ENCODE measurements around the gene NOLC1. TPM values are rescaled to one million over a fixed set of nuclear protein-coding genes. Genes with fewer than 3 reads are reported as not detected.
"Not testable (repeated sequence)": the region's sequence is repeated elsewhere in the genome, so short reads cannot be mapped to it uniquely, and the experiment has no call there.

The NOLC1 gene
- total and polyA plus RNA-seq, 9 donors = 32.0 to 88.8 (median 50.2) TPM

DNA sequence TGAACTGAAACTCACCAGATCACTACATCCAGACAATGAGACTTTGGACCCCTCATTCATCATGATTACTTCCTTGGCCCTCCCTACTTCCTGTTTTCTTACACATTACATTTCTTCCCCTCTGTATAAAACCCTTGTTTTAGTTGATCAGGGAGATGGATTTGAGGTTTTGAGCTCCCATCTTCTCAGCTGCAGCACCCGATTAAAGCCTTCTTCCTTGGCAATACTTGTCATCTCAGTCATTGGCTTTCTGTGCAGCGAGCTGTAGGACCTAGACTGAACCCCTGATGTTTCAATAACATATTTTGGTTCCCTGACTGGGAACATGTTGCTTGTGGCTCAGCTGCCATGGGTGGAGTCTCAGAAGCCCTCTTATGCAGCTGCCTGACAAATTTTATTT is 33.1 kb downstream of the NOLC1 start:
- H3K4me1 ChIP-seq (ENCODE audit: insufficient read depth) = no peaks in the 10 kb centered on the region
- no peaks in the 10 kb centered on the region for H3K9me3 ChIP-seq
- H3K36me3 ChIP-seq = no peaks in the 10 kb centered on the region
- TF ChIP-seq POLR2A (IDR thresholded peaks at IDR 0.05) (no peak), EP300 (IDR thresholded peaks at IDR 0.05) (no peak)
- TF ChIP-seq, protein P1, sequence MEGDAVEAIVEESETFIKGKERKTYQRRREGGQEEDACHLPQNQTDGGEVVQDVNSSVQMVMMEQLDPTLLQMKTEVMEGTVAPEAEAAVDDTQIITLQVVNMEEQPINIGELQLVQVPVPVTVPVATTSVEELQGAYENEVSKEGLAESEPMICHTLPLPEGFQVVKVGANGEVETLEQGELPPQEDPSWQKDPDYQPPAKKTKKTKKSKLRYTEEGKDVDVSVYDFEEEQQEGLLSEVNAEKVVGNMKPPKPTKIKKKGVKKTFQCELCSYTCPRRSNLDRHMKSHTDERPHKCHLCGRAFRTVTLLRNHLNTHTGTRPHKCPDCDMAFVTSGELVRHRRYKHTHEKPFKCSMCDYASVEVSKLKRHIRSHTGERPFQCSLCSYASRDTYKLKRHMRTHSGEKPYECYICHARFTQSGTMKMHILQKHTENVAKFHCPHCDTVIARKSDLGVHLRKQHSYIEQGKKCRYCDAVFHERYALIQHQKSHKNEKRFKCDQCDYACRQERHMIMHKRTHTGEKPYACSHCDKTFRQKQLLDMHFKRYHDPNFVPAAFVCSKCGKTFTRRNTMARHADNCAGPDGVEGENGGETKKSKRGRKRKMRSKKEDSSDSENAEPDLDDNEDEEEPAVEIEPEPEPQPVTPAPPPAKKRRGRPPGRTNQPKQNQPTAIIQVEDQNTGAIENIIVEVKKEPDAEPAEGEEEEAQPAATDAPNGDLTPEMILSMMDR (IDR thresholded peaks at IDR 0.05) = no peak
- DNase-seq = no peak
- intact Hi-C loops (cut with DNase I) = no loop called here
- 56 to 75% (median 72%) methylated on average over 2 of the region's 2 CpGs for WGBS, 3 donors
- no peak overlapping the region for H3K4me3 ChIP-seq
- no peak overlapping the region for H3K27ac ChIP-seq
- no peaks in the 10 kb centered on the region for H3K27me3 ChIP-seq

DNA sequence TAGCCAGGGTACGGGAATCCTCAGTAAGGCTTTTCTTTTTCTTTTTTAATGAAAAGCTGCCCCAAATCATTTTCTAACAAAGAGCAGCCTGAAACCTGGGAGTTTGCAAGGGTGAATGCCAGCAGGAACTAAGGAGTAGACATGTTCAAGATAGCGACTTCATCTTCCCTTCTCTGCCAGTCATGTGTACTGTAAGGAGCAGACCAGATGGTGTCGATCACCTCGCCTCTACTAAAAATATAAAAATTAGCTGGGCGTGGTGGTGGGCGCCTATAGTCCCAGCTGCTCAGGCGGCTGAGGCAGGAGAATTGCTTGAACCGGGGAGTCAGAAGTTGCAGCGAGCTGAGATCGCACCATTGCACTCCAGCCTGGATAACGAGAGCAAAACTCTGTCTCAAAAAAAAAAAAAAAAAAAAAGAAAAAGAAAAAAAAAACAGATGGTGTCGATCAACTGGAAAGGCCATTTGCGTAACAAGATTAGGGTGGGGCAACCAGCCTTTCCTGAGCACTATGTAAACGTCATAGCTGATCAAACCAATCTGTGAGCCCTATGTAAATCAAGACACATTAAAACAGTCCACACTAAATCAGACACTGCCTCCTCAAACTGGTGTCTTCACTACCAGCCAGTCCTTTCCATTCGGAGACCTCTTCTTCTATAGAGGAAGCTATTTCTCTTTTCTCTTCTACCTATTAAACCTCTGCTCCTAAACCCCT is 33.8 kb downstream of the NOLC1 start:
- WGBS, 3 donors = 72 to 79% (median 73%) methylated on average over 15 of the region's 15 CpGs

DNA sequence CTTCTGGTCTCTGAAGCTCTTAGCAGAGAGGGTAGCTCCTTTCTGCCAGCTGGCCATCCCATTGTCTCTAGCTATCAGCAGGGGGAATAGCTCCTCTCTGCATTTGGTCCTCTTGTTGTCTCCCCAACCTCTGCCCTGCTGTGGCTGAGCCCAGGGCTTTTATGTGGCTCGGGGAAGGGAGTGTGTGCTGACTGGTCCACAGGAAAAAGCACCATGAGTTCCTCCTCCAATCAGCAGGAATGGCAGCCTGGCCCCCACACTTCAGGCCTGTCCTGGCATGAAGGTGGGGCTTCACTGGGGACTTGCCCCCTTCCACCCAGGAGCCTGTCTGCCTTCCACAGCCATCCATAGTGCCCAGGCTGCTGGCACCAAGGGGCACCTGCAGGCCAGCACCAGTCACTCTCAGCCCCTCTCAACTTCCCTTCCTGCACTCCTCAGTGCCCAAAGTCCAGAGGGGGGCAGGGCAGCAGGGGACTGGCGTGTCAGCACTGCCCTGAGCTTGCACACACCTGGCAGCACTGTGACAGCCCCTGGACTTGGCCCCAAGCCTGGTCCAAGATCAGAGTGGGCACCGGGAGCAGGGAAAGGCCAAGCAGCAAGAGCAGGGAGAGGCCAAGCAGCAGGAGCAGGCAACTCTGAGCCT is 36.2 kb downstream of the NOLC1 start:
- H3K4me1 ChIP-seq (ENCODE audit: insufficient read depth) = no peaks in the 10 kb centered on the region
- no peaks in the 10 kb centered on the region for H3K9me3 ChIP-seq
- no peak overlapping the region for H3K27ac ChIP-seq
- H3K36me3 ChIP-seq = no peaks in the 10 kb centered on the region
- intact Hi-C loops (cut with DNase I) = no loop called here
- H3K27me3 ChIP-seq = no peaks in the 10 kb centered on the region
- WGBS, 3 donors = 56 to 82% (median 68%) methylated on average over 3 of the region's 3 CpGs
- TF ChIP-seq, protein P1 (IDR thresholded peaks at IDR 0.05) = no peak
- TF ChIP-seq EP300 (IDR thresholded peaks at IDR 0.05) (no peak), POLR2A (IDR thresholded peaks at IDR 0.05) (no peak)
- no peak for DNase-seq
- no peak overlapping the region for H3K4me3 ChIP-seq

More for the DNA sequence above, 33.8 kb downstream of the NOLC1 start:
- H3K9me3 ChIP-seq = no peaks in the 10 kb centered on the region
- no peak overlapping the region for H3K4me3 ChIP-seq
- no peaks in the 10 kb centered on the region for H3K27me3 ChIP-seq
- no peak overlapping the region for H3K27ac ChIP-seq
- no peaks in the 10 kb centered on the region for H3K4me1 ChIP-seq (ENCODE audit: insufficient read depth)
- no peak for DNase-seq
- TF ChIP-seq, protein P1 (IDR thresholded peaks at IDR 0.05) = no peak
- TF ChIP-seq EP300 (IDR thresholded peaks at IDR 0.05) = no peak
- no peak for TF ChIP-seq POLR2A (IDR thresholded peaks at IDR 0.05)
- H3K36me3 ChIP-seq = no peaks in the 10 kb centered on the region
- intact Hi-C loops (cut with DNase I) = no loop called here

DNA sequence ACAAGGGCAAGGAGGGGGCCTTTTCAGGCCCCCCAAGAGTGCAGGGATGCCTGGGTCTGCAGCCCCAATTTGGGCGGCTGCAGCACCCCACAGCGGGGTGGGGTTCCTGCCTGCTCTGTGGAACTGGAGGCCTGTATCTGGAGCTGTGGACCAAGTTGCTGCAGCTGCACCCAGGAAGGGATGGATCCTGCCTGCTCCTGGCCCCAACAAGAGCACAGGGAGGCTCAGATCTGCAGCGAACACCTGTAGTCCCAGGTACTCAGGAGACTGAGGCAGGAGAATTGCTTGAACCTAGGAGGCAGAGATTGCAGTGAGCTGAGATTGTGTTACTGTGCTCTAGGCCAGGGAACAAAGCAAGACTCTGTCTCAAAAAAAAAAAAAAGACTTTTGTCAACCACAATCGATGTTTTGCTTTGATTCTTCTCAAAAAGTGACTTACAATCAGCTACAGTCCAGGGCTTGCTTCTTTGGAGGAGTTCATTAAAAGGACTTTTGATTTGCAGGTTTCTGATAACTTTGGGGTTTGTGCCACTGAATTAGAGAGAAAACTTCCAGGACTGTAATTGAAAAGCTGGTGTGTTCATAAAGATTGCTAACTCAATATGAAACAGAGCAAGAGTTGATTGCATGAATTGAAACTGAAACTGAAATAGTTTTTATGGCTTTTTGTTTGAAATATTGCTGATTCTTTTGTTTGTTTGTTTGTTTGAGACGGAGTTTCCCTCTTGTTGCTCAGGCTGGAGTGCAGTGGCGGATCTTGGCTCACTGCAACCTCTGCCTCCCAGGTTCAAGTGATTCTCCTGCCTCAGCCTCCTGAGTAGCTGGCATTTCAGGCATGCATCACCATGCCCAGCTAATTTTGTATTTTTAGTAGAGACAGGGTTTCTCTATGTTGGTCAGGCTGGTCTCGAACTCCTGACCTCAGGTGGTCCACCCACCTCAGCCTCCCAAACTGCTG is 37.0 kb downstream of the NOLC1 start:
- WGBS, 3 donors = 71 to 75% (median 72%) methylated on average over 5 to 7 of the region's 7 CpGs
- H3K27me3 ChIP-seq; H3K4me3 ChIP-seq; H3K4me1 ChIP-seq (ENCODE audit: insufficient read depth); DNase-seq; H3K9me3 ChIP-seq; H3K36me3 ChIP-seq; H3K27ac ChIP-seq; intact Hi-C loops (cut with DNase I): not testable (repeated sequence)
